HG03354 (cell line): Measurements from ENCODE around the gene ZWILCH.
"Not testable (repeated sequence)": the region's sequence is repeated elsewhere in the genome, so short reads cannot be mapped to it uniquely, and the experiment has no call there.

Experiments used
- ATAC-seq: cut with Tn5 transposase; IDR thresholded peaks from one replicate; pipeline ENCODE4 v1.9.1; 2021; ENCODE audit warnings: mild to moderate bottlenecking; ENCODE audit not compliant: unreplicated experiment, poor library complexity, severe bottlenecking

Gene ZWILCH

DNA sequence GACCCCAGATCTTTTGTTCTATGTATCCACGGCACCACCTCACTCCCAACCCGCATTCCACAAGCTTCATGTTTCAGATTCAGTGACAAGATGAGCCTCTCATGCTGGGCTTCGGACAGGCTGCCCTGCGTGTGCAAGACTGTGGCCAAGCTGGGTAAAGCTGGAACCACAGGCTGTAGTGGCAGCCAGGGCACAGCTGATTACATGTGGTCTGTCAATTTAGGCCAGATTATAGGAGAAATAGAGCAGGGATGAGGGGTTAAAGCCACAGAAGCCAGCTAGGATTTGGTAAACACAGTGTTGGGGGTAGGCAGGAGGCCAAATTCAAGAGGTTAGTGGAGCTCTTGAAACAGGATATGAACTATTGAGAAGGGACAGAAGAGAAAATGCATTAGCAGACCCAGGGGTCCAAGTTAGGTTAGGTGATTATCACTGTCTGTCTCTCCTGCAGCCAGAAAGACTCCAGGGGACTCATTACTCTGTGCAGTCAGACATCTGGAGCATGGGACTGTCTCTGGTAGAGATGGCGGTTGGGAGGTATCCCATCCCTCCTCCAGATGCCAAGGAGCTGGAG is 20.5 kb upstream of the ZWILCH start:
- ATAC-seq = no peak

DNA sequence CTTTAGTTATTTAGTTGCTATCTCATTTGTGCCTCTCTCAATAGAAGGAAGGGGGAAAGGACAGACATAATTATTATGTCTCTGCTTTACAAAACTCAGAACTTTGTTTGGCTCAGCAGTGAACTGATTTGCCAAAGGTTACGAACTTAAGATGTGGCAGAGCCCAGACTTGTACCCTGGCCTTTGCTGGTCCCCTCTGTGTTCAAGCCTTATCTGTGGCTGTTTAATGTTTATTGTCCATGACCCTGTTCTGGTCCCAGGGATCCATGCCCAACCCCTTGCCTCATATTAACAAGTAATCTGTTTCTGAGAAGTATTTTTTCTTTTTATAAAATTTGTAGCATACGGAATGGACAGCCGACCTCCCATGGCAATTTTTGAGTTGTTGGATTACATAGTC is 18.2 kb upstream of the ZWILCH start:
- ATAC-seq = no peak

DNA sequence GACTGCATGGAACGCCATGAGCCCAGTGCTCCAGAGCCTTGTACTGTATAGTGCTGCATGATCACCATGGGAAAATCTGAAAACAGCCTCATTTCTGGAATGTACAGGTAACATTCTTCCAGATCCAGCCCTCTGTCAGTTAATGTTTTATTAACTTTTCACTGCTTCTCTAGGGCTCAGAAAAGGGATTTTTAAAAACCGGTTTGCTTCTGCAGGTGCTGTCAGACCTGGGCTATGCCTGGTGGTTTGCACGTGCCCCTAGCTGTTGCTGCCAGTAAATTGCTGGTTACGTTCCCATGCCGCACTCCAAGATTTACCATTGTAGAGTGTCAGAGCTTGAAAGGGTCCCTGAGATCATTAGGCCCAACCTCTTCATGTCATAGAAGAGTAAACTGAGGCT is 16.6 kb upstream of the ZWILCH start:
- no peak for ATAC-seq

DNA sequence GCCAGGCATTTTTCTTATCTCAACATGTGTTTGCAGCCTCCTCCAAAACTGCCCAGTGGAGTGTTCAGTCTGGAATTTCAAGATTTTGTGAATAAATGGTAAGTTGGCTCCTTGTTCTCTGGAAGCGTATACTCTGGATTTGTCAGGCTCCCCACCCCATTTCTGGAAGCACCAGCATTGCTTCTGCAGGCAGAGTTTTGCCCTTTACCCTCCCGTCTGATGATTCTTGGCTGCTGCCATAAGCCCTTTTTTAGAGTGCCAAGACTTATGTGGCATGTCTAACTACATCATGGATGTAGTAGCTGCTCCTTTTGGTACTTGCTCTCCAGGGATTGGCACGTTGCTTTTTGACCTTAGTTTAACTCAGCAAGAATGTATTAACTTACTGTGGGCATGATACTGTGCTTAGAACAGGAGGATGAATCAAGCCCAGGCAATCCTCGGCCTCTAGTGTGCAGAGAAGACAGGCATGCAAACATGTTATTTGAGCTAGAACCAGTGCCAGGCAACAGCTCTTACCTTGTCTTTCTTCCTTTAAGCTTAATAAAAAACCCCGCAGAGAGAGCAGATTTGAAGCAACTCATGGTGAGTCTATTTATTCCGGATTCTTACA is 15.8 kb upstream of the ZWILCH start:
- ATAC-seq = no peak

DNA sequence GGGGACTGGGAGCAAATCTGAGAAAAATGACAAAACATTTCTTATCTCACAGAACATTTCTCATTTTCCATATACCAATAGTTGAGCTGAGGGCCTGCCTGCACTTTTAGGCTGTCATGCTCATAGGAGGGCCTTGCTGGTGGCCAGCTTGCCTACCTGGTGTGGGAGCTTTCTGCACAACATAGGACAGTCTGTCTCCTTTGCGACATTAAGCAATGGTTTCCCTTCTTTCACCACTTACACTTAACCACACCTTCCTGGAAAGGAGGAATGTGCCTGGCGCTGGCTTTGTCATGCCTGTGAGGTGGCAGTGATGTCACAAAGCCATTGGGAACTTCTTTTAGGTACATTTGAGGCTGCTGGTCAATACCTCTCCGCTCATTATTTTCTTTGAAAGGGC is 13.3 kb upstream of the ZWILCH start:
- ATAC-seq = no peak

DNA sequence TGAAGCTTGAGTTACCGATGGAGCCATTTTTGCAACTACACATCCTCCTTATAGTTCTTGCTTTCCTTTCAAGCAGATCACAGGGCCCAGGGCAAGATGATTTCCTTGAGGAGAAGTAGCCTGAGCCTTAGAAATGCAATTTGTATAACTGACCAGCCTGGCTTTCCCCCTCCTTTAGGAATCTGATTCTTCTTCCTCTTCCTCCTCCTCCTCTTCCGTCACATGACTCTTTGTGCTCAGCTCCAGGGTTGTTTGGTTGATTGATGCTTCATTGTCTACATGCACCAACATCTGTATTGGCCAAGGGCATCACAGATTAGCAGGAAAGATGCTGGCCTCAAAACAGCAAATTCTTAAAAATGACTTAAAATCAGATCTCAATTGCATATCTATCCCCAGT is 10.9 kb upstream of the ZWILCH start:
- no peak for ATAC-seq

DNA sequence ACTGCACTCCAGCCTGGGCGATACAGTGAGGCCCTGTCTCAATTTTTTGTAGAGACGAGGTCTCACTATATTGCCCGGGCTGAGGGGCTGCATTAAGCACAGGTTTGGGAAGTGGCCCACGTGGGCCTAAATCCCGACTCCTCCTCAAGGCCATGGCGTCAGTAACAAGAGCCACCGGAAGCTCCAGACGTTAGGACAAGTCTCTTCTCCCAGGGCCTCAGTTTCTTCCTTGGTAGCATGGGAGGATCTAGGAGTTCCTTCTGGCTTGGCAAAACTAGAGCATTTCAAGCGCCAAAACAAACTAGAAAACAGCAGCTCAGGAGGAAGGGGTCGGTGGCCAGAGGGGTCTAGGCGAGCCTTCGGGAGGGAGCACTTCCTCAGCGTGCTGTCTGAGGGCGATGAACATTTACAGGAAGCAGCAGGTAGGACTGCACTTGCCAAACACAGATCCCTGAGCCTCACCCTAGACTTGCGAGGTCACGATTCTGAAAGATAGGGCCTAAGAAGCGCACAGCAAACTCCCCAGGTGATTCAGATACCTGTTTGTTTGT is 8.1 kb upstream of the ZWILCH start:
- ATAC-seq = peak; percentile 19

DNA sequence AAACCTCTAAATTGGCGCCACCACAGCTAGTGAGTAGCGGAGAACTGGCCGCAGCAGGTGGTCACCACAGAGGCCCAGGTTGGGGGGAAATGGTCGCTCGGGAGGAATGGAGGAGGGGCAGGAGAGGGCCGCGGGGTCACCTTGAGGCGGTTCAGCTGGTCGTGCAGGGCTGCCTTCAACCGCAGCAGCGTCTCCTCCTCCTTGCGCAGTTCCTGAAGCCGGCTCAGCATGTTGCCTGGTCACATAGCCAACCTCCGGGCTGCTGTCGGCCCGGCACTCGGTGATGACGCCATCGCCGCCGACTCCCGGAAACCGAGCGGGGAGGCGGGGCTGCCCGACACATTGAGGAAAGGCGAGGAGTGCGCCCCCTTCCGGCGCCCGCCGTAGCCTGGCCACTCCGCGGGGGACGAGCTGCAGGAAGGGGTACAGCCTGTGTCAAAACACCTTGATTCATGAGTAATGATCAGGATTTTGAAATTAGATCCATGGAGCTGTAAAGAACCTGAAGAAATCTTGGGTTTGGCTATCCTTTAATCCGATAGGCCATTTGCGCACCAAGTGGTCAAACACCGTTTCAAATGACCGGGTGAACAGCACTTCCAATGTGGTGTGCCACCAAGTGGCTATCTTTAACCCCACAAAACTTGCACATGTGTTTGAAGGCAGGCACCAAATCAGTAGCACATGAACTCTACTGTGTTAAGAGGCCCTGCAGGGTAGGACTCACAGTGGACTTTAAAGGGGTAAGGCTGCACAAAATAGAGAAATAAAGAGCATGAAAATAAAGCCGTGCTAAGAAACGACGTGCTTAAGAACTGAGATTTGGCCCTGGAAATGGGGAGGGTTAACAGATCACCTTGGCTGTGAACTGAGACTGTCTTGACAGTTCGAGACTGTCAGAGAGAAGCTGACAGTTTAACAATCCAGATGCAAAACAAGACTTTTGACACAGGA is 7.3 kb upstream of the ZWILCH start, which contains the start of gene SNAPC5:
Gene SNAPC5 (minus strand): TSS at position 261 of the 954 bp plus-strand sequence. CDS start 31 bp downstream, at position 230.
- peak; percentile 84 for ATAC-seq

DNA sequence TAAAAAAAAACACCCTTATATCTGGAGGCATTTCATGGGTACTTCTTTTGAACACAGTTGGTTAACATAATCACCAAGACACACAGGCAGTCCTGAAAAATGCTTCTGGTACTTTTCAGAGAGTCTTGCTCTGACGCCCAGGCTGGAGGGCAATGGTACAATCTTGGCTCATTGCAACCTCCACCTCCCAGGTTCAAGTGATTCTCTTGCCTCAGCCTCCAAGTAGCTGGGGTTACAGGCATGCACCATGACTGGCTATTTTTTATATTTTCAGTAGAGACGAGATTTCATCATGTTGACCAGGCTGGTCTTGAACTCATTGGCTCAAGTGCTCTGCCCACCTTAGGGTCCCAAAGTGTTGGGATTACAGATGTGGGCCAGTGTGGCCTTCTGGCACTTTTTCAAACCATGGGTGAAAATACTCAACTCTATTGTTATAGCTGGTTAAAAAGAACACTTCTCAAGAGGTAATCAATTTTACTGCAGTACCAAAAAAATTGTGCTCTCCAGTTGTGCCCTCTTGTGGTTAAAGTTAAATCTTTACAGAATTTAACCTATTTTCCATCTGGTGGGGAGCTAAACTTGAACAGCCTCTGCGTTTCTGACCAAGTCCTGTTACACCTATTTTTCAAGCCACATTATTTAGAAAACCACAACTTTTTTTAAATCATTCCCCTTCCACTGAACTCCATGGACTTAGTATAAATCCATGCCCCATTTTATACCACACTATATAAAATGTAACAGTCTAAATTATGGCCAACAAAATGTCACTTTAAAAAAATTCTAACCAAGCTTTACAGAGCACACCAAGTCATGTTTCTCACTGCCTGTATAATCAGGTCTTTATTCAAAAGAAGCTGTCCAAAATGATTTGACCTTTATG is 6.4 kb upstream of the ZWILCH start:
- no peak for ATAC-seq

DNA sequence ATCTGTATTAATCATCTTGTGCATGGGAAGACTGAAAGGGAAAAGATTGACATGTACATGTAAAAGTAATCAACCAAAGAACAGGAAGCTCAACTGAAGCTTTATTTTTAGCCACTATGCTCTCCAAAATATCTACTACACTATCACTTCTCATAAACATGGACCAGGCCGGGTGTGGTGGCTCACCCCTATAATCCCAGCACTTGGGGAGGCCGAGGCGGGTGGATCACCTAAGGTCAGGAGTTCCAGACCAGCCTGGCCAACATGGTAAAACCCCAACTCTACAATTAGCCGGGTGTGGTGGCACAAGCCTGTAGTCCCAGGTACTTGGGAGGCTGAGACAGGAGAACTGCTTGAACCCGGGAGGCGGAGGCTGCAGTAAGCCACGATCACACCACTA is 4.8 kb upstream of the ZWILCH start:
- not testable (repeated sequence) for ATAC-seq

DNA sequence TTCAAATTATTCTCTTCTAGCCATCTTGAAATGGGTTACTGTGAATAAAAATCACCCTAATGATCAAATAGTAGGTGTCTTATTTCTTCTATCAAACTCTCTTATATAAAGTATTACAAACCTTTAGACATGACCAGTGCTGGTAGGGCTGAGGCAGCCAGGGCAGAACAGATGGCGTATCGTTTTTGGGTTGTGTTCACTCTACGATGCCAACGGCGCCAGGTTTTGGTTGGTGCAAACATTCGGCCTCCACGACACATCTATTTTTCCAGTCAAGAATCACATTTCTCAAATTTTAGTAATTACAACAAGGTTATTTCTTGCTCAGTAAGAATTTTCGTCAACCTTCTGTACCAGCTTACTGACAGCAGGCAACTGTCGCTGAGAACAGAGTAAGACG is 2.6 kb upstream of the ZWILCH start:
- no peak for ATAC-seq

DNA sequence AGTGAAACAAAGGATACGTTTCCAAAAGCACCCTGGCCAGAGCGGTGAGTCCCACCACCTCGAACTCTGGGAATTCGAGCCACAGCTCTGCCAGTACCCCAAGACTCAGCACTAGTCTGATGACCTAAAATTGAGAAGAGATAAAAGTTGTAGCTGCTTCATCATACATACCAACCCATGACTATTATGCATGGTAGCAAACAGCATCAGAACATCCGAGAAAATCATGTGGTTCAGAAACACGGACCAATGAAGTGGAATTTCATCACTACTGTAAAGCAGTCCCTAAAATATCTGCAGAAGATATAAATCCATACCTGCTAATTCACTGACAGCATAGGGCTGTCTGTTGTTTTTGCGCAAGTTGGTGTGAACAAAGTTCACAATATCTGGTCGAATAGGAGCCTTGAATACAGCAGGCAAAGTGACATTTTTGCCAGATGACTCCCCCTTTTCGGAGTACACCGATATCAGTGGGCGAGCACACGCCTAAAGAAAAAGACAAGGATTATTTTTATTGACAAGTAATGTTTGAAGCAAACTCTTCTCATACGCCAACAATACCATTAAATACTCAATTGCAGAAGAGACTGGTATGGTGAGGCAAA is 2.0 kb upstream of the ZWILCH start:
- ATAC-seq = not testable (repeated sequence)

DNA sequence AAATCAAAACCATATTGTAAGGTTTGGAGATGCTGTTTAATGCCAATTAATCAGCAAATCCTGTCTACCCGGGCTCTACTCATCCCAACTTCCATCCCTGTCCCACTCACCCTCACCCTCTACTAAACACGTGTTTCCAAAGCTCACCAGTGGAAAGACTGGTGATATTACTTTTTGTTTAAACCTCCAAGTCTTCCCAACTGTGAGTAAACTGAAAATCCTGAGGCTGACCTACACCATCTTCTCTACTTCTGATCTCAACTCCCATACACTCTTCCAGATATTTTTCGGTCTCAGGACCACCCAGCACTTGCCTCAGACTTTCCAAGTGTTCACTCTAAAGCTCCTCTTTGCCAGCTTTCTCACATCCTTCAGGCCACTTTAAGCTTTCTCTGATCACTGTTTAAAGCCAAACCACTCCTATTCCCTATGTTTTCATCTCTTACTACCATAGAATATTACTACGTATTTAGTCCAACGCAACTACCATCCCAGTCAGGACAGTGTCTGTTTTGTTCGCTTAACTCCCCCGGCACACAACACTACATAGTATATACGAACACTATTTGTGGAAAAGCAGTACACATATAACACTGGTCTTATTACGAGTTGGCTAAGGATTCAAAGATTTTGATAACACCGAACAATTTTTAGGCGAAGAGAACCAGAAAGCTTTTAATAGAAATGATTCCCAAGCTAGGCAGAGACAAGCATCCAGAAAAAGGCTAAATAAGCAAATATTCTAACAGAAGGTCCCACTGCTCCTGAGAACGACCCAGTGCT is 1.2 kb upstream of the ZWILCH start:
- no peak for ATAC-seq

DNA sequence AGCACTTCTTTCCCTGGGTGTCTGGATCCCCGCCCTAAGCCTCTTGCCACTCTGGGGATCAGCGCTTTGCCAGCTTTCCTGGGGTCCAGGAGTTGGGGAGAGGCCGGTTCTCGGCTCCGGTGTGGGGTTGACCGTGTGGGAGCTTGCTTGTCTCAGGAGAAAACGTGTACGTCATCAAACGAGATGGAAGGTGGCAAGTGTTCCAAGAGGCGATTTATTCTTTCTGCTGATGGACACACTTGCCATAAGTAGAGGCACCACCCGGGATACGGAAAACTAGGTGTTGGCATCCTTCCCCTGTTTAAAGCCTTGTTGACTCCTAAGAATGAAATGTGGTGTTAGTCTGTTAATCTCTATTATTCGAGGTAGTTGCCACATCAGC is 295 bp downstream of the ZWILCH start:
- ATAC-seq = no peak

DNA sequence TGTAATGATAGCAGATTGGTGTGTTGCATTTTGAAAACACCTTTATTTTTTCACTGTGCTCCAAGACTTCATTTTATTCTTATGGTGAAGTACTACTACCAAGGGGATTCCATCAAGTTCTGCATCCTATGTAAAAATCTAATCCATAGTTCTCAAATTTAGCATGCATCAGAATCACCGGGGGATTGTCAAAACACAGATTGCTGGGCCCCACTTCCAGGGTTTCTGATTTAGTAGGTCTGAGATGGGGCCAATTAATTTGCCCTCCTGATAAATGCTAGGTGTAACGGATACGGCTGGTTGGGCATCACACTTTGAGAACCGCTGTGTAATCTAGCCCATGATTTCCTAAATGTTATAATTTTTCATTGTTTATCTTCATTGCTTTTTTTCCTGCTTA is 692 bp downstream of the ZWILCH start:
- ATAC-seq = no peak

DNA sequence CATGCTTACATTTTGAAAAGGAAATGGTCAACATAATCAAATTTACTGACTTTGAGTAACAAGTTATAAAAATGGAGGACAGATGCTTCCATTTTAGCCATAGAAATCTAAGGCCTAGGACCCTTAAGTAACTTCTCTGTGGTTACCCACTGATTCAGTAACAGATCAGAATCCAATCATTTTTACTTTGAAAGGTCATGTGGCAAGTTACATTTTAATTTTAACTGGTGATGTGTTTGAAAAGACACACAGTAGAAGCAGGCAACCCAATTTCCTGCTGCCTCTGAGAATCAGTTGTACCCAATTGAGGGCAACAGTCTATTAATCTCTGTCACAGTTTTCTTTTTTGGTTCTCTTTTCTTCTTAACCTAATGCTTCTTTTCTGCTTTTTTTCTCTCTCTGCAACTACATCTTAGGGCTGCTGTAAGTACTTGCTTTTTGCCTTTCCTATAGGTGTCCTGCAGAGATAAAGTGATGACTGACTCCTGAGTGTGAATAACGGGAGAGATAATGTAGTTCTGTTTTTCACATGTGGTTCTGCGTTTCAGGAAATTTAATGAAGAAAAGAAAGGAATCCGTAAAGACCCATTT is 3.3 kb downstream of the ZWILCH start:
- ATAC-seq = no peak

DNA sequence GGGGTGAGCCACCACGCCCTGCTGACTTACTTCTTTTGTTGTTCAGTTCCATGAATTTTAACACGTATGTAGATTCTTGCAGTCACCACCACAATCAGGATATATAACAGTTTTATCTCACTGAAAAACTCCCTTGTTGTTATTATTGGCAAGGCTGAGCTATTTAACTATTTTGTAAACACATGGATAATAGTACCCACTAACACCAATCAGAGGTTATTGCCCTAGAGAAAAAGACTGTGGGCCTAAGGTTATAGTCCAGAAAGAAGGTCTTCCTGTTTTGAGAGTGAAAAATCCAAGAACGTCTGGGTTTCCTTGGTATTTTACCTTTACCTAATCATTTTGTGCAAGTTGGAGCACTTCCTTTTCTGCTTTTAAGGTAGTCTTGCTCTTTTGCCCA is 9.5 kb downstream of the ZWILCH start:
- no peak for ATAC-seq

DNA sequence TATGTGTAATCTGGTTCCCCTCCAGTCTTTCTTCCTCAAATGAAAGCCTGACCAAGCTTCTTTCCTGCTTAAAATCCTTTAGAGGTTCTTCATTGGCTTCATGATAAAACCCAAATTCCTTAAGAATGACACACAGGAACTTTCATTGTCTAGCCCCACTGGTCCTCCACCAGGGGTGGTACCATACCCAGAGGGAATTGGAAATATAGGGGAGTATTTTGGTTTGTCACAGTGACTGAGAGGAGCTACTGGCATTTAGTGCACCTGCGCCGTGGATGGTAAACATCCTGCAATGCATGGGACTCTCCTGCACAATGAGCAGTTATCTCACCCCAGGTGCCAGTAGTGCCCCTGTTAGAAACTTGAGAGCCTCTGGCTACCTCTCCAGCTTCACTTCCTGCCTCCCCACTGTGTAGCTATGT is 10.8 kb downstream of the ZWILCH start:
- ATAC-seq = no peak
